Smooth muscle cell (in vitro differentiated cells): ENCODE data around the gene NCR3LG1. TPM values are rescaled to one million over a fixed set of nuclear protein-coding genes. Genes with fewer than 3 reads are reported as not detected.

Experiments used
- DNase-seq: peaks from one replicate; lab custom pipeline; 2025; ENCODE audit not compliant: unreplicated experiment; lab: John Stamatoyannopoulos, UW
- H2AFZ ChIP-seq: fragments of 200-600 bp; sonication (generic); 2 replicates; pipeline ENCODE4 v1.6.0; 2016; ENCODE audit warnings: antibody characterized with exemption, low read depth, mild to moderate bottlenecking
- H3F3A ChIP-seq: fragments of 200-600 bp; sonication (generic); 2 replicates; pipeline ENCODE4 v1.6.0; 2017; ENCODE audit warnings: antibody characterized with exemption, low read depth
- H3K27ac ChIP-seq: fragments of 200-600 bp; sonication (generic); 2 replicates; pipeline ENCODE4 v1.5.1; 2016; ENCODE audit warnings: low read depth, mild to moderate bottlenecking
- H3K27me3 ChIP-seq: fragments of 200-600 bp; sonication (generic); 2 replicates; pipeline ENCODE4 v1.6.1; 2016; ENCODE audit warnings: low read depth, mild to moderate bottlenecking
- H3K36me3 ChIP-seq: fragments of 200-600 bp; sonication (generic); 2 replicates; pipeline ENCODE4 v1.5.1; 2016; ENCODE audit warnings: low read depth
- H3K4me1 ChIP-seq: fragments of 200-600 bp; sonication (generic); 2 replicates; pipeline ENCODE4 v1.5.1; 2016; ENCODE audit warnings: low read depth
- H3K4me2 ChIP-seq: fragments of 200-600 bp; sonication (generic); 2 replicates; pipeline ENCODE4 v1.6.0; 2016; ENCODE audit warnings: mild to moderate bottlenecking
- H3K4me3 ChIP-seq: fragments of 200-600 bp; sonication (generic); 2 replicates; pipeline ENCODE4 v1.5.1; 2016; ENCODE audit warnings: mild to moderate bottlenecking
- H3K79me2 ChIP-seq: fragments of 200-600 bp; sonication (generic); 2 replicates; pipeline ENCODE4 v1.6.0; 2016; ENCODE audit warnings: low read depth, mild to moderate bottlenecking
- H3K9ac ChIP-seq: fragments of 200-600 bp; sonication (generic); 2 replicates; pipeline ENCODE4 v1.6.0; 2016; ENCODE audit warnings: low read depth
- H3K9me3 ChIP-seq: fragments of 200-600 bp; sonication (generic); replicated peaks from 2 replicates; pipeline ENCODE4 v1.5.1; 2016; ENCODE audit warnings: low read depth
- H4K20me1 ChIP-seq: fragments of 200-600 bp; sonication (generic); 2 replicates; pipeline ENCODE4 v1.6.0; 2016; ENCODE audit warnings: low read depth
- CTCF ChIP-seq: fragments of 200-600 bp; sonication (generic); IDR thresholded peaks from 2 replicates; pipeline ENCODE4 v1.5.1; 2017; ENCODE audit warnings: borderline replicate concordance, mild to moderate bottlenecking, antibody characterized with exemption; ENCODE audit not compliant: insufficient read depth, poor library complexity, severe bottlenecking
- WGBS: methylation state at CpG from one replicate; pipeline ENCODE4 v1.1.7; 2016; ENCODE audit warnings: low lambda C conversion rate; 5-methylcytosine and 5-hydroxymethylcytosine counted together
- polyA plus RNA-seq: library from polyadenylated mRNA; unstranded; fragments of >200 nt; fragmentation: Nextera tagmentation; extraction: Ambion mirVana; gene quantifications from 2 replicates; pipeline ENCODE4 v1.2.1, GENCODE V29; 2016
- total RNA-seq: library from RNA; depleted of rRNA; stranded (reverse); fragments of >200 nt; gene quantifications from 2 replicates; pipeline ENCODE4 v1.2.3, GENCODE V29; 2014

NCR3LG1 gene
- total and polyA plus RNA-seq, 2 experiments from 2014 or later: 0.10 to 1.9 TPM

GRCh38 chr11:17369094-17369493 is 17.5 kb downstream of the NCR3LG1 start:
- Histone ChIP-seq H3K4me2 (no peak overlapping the region), H3K27ac (no peak overlapping the region), H3K4me3 (no peak overlapping the region), H3K9ac (no peak overlapping the region), H2AFZ (no peak overlapping the region), H3K79me2 (no peaks in the 10 kb centered on the region), H3F3A (no peaks in the 10 kb centered on the region), H3K36me3 (peaks cover 35% of the 10 kb centered on the region), H3K27me3 (no peaks in the 10 kb centered on the region), H4K20me1 (no peaks in the 10 kb centered on the region), H3K4me1 (no peaks in the 10 kb centered on the region), H3K9me3 (peaks cover 3% of the 10 kb centered on the region)
- DNase-seq: no peak
- no peak for TF ChIP-seq CTCF

- Histone ChIP-seq H3K79me2 (no peaks in the 10 kb centered on the region), H3K36me3 (peaks cover 35% of the 10 kb centered on the region), H3F3A (no peaks in the 10 kb centered on the region), H3K9ac (no peak overlapping the region), H3K9me3 (peaks cover 3% of the 10 kb centered on the region), H3K27me3 (no peaks in the 10 kb centered on the region), H3K4me2 (no peak overlapping the region), H4K20me1 (no peaks in the 10 kb centered on the region), H3K4me3 (no peak overlapping the region), H3K27ac (no peak overlapping the region), H2AFZ (no peak overlapping the region), H3K4me1 (no peaks in the 10 kb centered on the region)
- DNase-seq: no peak
- no peak for TF ChIP-seq CTCF
- WGBS: 79% methylated on average over 2 of the region's 2 CpGs
Observed at GRCh38 chr11:17369684-17370243, 18.2 kb downstream of the NCR3LG1 start.

- H3K4me3 ChIP-seq: no peak overlapping the region
- H3K9me3 ChIP-seq: peaks cover 3% of the 10 kb centered on the region
- H4K20me1 ChIP-seq: no peaks in the 10 kb centered on the region
- H3K27me3 ChIP-seq: no peaks in the 10 kb centered on the region
- no peak for DNase-seq
- H3K79me2 ChIP-seq: no peaks in the 10 kb centered on the region
- H3F3A ChIP-seq: no peaks in the 10 kb centered on the region
- no peak overlapping the region for H3K27ac ChIP-seq
- 83% methylated on average over 3 of the region's 3 CpGs for WGBS
- no peak overlapping the region for H3K4me2 ChIP-seq
- no peak overlapping the region for H2AFZ ChIP-seq
- H3K4me1 ChIP-seq: no peaks in the 10 kb centered on the region
- H3K9ac ChIP-seq: no peak overlapping the region
- H3K36me3 ChIP-seq: peaks cover 35% of the 10 kb centered on the region
- no peak for TF ChIP-seq CTCF
Observed at GRCh38 chr11:17371614-17372013, 20.0 kb downstream of the NCR3LG1 start.

- Histone ChIP-seq H3K27me3 (no peaks in the 10 kb centered on the region), H3F3A (no peaks in the 10 kb centered on the region), H4K20me1 (no peaks in the 10 kb centered on the region), H3K9ac (no peak overlapping the region), H2AFZ (no peak overlapping the region), H3K9me3 (peaks cover 3% of the 10 kb centered on the region), H3K36me3 (peaks cover 19% of the 10 kb centered on the region), H3K4me3 (no peak overlapping the region), H3K4me1 (no peaks in the 10 kb centered on the region), H3K27ac (no peak overlapping the region), H3K79me2 (no peaks in the 10 kb centered on the region), H3K4me2 (no peak overlapping the region)
- DNase-seq: no peak
- WGBS: 97% methylated on average over 5 of the region's 5 CpGs
- no peak for TF ChIP-seq CTCF
Observed at GRCh38 chr11:17375547-17375946, 23.9 kb downstream of the NCR3LG1 start.
